Suppressor macrophage treated with lipopolysaccharide for 4 hours (primary cell): ENCODE measurements around the gene ZBTB38.

Source experiments
- DNase-seq: peaks from one replicate; pipeline ENCODE4 v3.0.0-alpha.2; 2020

Gene ZBTB38

DNA sequence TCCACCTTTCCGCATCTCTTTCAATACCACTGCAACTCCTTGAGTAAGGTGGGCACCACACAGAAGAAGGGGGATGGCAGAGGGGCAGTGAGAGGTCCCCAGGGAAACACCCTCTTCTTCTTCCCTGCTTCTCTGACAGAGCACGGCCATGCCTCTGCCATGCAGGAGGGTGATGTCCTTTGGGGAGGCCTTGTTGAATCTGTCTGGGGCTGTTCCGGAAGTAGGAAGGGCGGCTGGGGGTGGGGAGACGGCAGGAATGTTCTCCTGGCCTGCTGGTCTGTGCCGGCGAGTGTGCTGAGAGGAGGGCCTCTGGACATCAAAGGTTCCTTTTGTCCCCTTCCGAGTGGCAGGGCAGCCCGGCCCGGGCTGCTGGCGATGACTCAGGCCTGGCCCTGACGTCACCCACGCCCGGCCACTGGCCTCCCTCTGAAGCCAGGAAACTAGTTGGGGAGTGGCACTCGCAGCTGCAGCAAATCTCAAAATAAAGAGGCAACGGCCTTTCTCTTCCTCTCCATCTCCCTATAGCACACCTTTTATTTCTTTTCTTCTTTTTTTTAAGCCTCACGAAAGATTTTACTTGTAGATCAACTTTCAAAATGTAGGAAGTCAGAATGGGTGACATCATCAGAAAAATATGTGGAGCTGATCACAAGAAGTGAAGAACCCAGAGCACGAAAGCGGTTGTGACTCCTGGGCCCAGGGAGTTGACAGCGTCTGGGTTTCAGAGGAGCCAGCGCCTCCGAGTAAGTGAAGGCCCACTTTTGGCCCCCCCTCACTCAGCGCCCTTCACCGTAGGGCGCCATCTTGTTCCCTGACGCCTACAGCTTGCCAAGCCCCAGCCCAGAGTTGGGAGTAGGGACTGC lies at the start of gene ZBTB38:
Gene ZBTB38, plus strand, starts transcription at position 443 of the 863 bp plus-strand sequence. CDS start 73,885 bp downstream, outside the sequence.
- DNase-seq, result peak; percentile 85

- DNase-seq, result no peak
These were observed 47.8 kb upstream of the ZBTB38 start for GRCh38 chr3:141320399-141321108.

- no peak for DNase-seq
These were observed 47.2 kb upstream of the ZBTB38 start for GRCh38 chr3:141321109-141321497.

DNA sequence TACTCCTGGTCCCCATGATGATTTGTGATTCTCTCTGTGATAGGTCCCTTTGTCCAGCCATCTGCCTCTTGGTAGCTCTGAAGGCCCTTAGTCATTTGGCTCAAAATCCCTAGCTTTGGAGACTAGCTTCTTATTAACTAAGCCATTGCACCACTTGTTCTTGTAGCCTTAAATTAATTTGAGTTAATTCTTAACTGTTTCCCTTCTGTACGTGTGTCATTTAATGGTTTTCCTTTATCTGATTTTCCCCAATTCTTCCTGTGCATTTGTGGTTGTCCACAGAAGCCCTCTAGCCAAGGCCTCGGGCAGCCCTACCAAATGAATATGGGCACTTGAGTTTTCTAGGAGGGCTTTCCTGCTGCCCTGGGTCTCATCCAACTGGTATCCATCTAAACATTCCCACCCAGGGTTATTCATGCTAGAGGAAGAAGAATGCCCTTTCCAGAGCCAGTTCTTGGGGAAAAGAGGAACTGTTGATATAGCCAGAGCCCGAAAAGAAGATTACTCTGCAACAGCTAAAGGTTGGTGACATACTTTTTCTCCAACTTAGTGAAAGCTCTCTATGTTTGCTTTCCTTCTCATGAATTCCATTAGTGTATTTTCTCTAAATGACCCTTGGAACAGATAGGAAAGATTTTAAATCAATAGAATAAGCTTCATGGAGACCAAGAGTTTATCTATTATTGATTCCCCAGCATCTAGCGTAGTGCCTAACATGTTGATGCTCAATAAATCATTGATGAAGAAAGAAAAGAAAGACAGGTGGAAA lies 44.2 kb upstream of the ZBTB38 start:
- no peak for DNase-seq

- no peak for DNase-seq
These were observed 42.2 kb upstream of the ZBTB38 start for GRCh38 chr3:141326123-141326522.

- no peak for DNase-seq
These were observed 41.7 kb upstream of the ZBTB38 start for GRCh38 chr3:141326626-141327025.

GRCh38 chr3:141328286-141329166 lies 39.8 kb upstream of the ZBTB38 start:
- DNase-seq, result no peak

DNA sequence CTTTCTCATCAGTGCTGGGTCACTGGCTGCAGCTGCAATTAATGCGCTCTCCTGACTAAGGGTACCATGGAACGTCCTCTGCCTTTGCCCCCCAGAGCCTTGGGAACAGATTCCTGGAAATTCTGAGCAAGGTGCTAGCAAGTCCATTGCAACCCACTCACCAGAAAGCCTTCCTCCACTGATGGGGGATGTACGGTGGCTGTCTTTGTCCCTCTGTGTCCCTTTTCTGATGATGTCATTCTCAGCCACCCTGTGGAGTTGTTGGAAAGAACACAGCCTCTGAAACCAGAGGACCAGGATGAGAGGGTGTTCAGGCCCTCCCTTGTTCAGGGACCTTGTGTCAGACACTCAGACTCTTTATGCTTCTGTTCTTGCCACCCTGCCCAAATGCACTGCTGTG lies 38.1 kb upstream of the ZBTB38 start:
- DNase-seq, result no peak

DNA sequence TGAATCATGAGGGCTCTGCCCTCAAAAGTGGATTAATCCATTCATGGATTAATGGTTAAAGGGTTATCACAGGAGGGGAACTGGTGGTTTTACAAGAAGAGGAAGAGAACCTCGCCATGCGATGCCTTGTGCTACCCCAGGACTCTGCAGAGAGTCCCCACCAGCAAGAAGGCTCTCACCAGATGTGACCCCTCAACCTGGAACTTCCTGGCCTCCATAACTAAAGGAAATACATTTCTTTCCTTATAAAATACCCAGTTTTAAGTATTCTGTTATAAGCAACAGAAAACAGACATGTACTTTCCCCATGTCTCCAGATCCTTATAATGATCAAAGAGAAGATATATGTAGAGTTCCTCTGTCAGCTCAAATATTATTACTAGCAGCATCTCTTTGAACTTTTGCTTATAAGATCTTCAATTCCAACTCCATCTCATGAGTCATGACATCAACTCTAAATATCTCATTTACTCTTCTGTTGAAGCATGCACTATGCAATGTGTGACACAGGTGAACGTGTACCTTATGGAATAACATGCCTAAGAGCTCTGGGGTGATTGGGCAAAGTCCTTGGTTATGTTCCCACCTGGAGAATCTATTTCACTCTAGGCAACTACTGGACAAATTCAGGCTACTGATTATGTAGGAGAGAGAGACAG lies 37.5 kb upstream of the ZBTB38 start:
- DNase-seq, result no peak

DNA sequence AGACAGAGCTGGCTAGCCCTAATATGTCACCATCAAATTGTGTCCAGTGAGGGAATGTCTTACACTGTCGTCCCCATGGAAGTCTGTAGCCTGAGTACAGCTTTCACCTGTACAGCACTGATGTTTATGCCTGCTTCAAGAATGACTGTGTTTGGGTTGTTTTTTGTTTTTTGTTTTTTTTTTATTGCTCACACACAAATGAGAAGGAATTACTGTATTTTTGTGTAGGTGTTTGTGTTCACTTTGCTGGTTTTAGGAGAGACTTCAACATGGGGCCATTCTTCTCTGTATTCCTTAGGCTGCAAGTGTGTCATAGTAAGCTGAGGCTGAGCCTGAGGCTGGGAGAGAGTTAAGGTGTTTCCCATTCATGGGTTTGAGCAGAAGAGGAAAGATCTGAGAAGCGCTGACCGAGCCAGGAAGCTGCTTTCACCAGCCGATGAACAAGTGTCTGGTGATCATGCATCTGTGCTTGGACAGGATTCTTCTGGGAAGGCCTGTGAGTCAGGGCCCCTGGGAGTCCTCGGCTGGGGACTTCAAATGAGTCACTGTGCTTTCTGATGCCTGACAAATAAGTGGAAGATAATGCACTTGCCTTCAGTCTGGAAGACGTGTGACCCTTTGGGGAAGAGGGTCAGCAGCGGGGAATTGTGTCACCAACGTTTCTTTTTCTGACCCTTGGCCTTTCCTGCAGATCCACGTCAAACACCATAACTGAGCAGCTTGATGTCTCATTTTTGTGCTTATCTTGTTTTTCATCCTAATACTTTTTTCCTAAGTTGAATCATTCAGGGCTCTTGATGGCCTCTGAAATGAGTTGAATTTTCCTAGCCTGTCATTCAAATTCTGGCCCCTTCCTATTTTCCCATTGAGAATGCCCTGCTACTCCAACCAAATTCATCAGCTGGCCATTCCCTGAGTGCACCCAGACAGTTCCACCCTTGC lies 36.7 kb upstream of the ZBTB38 start:
- peak; percentile 96 for DNase-seq

GRCh38 chr3:141332416-141332815 lies 35.9 kb upstream of the ZBTB38 start:
- no peak for DNase-seq

- DNase-seq, result no peak
These were observed 34.3 kb upstream of the ZBTB38 start for GRCh38 chr3:141333836-141334626.

DNA sequence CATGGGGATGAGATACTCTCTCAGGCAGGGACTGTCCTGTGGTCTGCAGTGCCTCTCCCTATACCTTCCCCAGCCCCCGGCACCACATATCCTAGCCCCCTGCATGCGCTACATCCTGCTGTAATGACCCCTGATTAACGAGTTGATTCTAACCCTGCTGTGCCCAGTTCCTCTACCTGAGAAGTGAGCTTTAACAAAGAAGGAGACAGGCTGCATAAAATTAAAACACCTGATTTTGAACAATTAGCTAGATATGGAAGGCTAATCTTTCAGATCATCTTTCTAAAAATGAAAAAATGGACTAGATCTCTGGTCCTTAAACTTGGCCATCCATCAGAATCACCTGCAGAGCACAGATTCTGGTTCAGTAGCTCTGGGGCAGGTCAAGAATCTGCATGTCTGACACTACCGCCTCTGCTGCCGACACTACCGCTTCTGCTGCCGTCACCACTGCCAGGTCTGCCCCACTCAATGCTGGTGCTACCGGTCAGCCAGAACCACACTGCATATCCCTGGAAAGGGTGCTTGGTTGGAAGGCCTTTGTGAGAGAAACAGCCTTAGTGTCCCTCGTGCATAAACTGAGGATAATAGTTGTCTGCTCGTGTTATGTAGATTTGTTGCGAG lies 33.6 kb upstream of the ZBTB38 start:
- DNase-seq, result no peak

GRCh38 chr3:141335531-141336061 lies 32.7 kb upstream of the ZBTB38 start:
- DNase-seq, result no peak

DNA sequence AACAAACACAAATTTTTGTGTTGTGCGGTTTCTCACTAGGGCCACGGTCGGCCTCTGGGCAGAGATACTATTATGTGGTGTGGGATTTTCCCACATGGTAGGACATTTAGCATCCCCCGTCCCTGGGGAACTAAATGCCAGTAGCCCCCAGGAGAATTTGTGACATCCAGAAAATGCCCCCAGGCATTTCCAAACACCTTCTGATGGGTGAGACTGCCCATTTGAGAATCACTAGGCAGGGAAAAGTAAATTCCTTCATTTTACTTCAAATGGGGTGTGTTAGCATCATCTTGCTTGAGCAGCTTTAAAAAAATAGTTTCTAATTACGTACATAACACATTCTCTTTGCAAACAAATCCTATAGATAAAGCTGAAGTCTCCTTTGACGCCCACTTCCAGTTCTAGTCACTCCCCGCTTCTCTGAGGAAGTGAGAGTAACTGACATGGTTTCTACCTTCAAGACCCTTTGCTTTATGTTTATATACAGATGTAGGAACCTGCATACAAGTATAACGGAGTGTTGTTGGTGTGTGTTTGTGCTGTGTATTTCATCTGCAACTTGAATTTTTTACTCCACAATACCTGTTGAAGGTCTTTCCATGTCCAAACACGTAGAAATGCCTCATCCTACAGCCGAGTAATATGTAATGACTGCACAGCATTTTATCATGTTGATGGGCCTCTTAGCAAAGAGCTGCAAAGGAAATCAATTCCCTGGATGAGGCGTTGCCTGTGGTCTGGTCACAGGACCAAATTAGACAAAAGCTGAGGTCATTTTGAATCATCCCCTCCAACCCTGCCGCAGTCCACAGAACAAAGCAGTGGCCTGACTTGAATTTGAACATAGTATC lies 31.4 kb upstream of the ZBTB38 start:
- DNase-seq, result peak; percentile 96

DNA sequence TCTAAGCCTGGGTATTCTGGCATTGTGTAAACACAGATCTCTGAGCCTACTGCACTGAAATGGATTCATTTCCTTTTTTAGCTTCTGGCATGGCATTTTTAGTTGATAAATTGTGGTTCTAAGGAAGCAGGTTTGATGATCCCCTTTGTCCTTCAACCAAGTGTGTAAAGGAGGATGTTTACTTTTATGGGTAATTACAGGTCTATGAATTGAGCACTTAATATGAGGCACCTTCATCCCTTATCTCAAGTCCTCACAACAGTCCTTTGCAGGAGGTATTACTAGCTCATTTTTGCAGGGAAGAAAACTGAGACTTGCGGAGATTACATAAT lies 30.8 kb upstream of the ZBTB38 start:
- DNase-seq, result no peak

- DNase-seq, result peak; percentile 30
These were observed 30.3 kb upstream of the ZBTB38 start for GRCh38 chr3:141337991-141338390.

DNA sequence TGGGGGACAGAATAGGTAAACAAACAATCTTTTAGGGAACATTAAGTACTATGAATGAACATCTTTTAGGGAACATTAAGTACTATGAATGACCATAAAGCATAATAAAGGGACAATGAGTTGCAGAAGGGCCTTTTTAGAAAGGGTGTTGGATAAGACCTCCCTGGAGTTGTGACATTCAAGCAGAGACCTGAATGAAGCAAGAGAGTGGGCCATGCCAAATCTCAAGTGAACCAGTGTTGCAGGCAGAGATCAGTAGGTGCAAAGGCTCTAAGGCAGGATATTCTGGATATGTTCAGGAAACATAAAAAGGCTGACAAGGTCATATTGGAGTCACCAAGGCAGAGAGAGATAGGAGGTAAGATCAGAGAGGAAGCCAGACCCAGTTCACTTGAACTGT lies 29.4 kb upstream of the ZBTB38 start:
- DNase-seq, result no peak
